GM21529 (cell line): ENCODE results near the gene GRM8.

Experiments used
- ATAC-seq: cut with Tn5 transposase; IDR thresholded peaks from one replicate; pipeline ENCODE4 v1.9.1; 2021; ENCODE audit not compliant: unreplicated experiment

The GRM8 gene

DNA sequence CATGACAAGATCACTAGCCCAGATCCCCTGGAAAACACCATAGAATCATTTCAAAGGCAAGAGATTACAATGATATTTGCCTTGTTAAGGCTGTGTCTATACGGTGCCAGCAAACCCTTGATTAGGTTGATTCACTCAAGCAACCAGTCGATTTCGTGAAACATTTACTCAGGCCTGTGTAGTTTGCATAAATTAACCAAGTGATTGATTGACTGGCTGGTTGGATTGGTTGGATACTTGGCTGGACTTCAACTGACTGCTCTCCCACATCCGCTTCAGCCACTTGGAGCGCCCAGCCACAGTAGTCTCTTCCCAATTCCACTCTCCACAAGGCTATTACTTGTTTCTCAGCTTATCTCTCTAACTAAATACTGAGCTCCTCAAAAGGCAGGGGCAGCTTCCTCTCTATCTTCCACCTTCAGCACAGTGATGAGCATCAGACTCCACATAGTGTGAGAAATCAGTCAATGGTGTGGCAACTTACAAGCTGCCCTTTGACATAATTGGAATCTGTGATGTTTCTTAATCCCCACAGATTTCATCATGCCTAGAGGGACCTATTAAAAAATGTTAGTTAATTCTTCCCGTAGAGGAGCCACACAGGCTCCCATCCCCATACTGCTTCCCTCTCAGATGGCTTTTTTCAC is 217.4 kb downstream of the GRM8 start:
- ATAC-seq, result no peak

- no peak for ATAC-seq
These were observed 218.4 kb downstream of the GRM8 start for GRCh38 chr7:127034186-127034806.

DNA sequence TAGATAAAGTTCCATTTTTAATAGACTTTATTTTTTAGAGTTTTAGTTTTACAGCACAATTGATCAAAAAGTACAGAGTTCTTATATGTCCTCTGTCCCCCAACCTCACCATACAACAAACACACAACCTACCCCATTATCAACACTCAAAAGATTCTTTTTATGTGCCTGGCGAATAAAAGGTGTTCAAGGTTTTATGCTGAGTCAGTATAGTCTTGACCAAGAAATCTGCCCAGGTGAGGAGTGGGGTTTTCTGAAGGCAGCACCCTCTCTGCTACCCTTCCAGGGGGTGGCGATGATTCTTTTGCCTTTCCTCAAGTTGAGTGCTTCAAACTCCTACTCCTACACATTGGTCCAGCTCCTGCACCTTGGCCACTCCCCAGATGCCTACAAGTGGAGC is 222.9 kb downstream of the GRM8 start:
- no peak for ATAC-seq

DNA sequence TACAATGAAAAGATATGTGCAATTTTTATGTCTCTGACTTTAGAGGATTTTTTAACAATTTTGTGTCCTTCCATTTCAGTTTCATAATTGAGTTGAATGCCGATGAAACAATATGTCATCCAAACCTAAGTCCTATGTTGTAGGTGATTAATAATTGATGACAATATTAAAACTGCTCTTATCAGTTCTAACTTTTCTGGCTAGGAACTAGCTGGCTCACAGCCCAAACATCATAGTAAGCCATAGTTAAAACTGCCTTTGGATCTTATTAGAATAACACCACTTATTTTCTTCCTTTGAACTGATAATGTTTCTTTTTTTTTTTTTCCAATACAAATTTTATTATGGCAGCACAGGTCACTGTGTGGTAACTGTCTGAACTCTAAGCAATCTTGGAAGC is 230.9 kb downstream of the GRM8 start:
- no peak for ATAC-seq

DNA sequence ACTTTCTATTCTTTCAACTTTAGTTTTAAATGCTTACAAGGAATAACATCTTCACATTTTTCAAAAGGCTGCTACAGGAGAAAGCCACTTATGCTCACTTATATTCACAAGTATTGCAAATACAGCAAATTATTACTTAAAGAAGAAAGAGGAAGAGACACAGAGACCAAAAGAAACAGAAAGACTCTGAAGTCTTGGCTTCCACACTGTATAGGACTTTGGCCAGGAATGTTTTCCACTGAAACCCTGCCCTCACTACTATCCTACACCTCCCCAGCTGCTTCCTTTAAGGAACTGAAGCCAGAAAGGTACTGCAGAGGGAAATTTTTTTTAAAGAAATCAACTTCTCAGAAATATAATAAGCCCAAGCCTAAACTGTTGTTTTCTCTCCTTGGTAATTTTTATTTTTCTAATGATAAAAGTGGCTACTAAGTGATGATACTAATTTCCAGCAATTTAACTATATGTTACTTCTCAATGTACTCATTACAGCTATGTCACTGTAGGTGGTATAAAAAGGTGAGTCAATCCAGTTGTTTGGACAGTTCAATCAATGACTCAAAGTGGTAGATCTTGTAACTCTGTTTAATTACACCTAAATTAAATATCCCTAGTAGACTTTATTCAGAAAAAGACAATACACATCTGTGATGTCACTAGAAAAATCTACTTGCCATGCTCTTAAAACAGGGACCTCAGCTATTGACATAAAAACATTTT is 231.6 kb downstream of the GRM8 start:
- ATAC-seq, result no peak

DNA sequence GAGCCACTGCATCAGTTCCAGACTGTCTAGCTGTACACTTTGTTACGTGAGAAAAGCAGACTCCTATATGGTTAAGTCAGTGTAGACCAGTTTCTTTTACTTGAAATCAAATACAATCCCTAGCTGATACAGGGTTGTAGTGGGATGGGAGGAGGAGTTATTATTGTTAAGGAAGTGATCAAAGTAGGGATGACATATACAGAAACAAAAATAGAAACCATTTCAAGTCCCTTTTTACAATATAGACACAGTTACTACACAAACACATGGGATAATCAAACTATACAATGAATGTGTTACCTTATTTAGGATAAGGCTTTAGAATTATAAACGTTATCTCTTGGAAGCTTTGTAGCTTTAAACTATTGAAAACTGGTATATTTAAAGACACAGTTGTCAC is 233.9 kb downstream of the GRM8 start:
- ATAC-seq, result no peak

GRCh38 chr7:127017196-127017595 is 235.5 kb downstream of the GRM8 start:
- no peak for ATAC-seq

- no peak for ATAC-seq
These were observed 252.0 kb downstream of the GRM8 start for GRCh38 chr7:127000725-127001124.

GRCh38 chr7:126996659-126997058 is 256.1 kb downstream of the GRM8 start:
- no peak for ATAC-seq

DNA sequence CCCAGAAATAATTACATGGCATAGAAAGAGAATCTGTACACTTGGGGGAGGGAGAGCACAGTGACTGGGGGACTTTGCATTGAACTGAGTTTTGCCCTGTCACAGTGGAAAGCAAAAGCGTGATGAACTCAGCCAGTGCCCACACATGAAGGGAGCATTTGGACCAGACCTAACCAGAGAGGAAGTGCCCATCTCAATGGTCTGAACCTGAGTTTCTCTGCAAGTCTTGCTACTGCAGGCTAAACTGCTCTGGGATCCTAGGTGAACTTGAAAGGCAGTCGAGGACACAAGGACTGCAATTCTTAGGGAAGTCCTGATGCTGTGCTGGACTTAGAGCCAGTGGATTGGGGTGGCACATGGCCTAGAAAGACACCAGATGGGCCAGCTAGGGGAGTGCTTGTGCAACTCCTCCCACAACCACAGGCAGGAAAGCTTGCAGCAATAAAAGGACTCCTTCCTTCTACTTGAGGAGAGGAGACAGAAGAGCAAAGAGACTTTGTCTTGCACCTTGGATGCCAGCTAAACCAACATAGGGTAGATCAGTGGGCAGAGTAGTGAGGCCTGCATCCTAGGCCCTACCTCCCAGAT is 259.0 kb downstream of the GRM8 start:
- ATAC-seq, result no peak

DNA sequence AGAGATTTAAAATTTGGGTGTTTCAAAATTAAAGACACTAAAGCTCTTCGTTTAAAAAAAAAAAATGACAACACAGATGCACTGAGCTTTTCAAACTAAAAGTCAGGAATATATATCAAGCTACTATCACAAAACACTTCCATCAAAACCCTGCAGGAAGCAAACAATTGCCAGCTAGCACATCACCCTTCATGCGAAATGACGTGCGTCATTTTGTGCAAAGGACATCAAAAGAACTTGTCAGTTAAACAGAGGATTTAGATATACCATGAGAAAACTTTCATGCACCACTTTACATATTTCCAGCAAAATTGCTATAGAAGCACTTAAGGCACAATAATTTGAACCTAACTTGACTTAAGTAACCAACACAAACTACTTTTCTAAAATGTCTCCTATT is 264.7 kb downstream of the GRM8 start:
- ATAC-seq, result no peak

GRCh38 chr7:126979722-126980121 is 273.0 kb downstream of the GRM8 start:
- no peak for ATAC-seq

DNA sequence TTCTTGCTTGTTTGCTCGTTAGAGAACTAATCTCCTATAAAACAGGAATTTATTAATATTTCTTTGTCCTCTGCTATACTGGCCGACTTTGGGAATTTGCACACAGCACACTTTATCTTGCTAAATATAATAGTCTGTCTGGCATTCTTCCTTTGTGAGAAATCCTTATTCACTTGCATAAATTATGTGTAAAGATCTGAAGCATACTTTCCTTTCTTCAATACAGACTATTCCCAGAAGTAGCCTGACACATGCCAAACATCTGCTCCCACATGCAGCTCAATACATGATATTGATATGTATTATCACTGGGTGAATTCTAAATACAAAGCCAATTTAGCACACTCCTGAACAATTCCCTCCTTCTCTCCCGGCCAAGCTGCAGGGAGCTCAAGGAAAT is 273.9 kb downstream of the GRM8 start:
- no peak for ATAC-seq

GRCh38 chr7:126973066-126973465 is 279.7 kb downstream of the GRM8 start:
- ATAC-seq, result no peak

- no peak for ATAC-seq
These were observed 280.2 kb downstream of the GRM8 start for GRCh38 chr7:126972571-126972970.

DNA sequence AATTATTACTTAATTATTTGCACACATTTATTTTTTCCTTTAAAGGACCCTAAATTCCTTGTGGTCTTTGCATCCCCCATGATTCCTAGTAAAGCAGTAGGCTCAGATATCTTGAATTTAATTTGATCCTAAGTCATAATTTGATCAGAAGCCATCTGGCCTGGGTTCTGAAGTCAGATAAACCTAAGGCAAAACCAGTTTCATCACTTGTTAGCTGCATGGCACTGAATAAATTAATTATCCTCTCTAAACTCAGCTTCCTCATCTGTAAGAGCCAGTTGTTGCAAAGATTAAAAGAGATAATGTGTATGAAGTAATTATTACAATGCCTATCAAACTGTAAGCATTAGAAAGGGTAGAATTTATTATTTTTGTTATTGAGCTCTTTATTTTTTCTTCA is 293.1 kb downstream of the GRM8 start:
- ATAC-seq, result no peak

- no peak for ATAC-seq
These were observed 294.4 kb downstream of the GRM8 start for GRCh38 chr7:126958367-126958766.

GRCh38 chr7:126957443-126957842 is 295.3 kb downstream of the GRM8 start:
- ATAC-seq, result no peak

- no peak for ATAC-seq
These were observed 299.3 kb downstream of the GRM8 start for GRCh38 chr7:126953461-126953860.

DNA sequence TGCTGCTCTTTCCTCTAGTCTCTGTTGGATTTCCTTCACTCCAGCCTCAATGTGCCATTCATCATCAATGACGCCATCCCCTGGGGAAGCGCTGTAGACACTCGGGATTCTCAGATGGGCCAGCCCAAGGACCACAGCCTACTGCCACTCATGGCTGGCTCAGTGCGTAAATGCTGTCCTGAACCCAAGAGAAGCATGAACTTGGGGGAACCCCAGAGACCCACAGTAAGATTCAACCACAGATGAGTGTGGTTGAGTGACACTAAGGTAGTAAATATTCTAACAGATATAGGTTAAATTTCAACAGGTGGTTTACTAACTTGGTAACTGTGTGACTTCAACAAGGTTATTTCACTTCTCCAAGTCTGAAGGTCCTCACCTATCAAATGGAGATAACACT is 304.1 kb downstream of the GRM8 start:
- ATAC-seq, result peak; percentile 72

GRCh38 chr7:126940723-126941307 is 311.9 kb downstream of the GRM8 start:
- no peak for ATAC-seq

DNA sequence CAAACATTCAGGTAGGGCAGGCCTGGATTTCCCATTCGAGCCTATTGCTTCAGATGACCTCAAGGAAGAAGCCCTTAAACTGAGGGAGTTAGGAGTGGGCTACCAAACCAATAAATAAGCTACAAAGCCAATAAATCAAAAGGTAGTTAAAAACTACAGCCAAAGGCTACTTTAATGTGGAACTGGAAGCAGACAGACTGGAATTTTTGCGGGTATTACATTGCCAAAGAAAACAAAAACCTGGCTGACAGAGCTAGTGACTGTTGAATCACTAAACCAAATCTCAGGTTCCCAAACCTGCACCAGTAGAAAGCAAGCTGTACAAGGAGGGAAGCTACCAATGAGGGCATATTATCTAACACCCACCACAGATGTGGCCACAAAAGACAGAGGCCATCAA is 315.6 kb downstream of the GRM8 start:
- ATAC-seq, result no peak
